Measurements from ENCODE around the gene FBXW4. TPM values are rescaled to one million over a fixed set of nuclear protein-coding genes. Genes with fewer than 3 reads are reported as not detected.
"Not testable (repeated sequence)": the region's sequence is repeated elsewhere in the genome, so short reads cannot be mapped to it uniquely, and the experiment has no call there.

FBXW4 gene
- total RNA-seq, 1 donor from 2014 or later, result 36.0 TPM

GRCh38 chr10:101646364-101646763, 48.6 kb downstream of the FBXW4 start:
- Mint-ChIP-seq H3K9me3 (ENCODE audit: unreplicated experiment) (no peaks in the 10 kb centered on the region), H3K27ac (ENCODE audit: unreplicated experiment) (no peak overlapping the region), H3K36me3 (ENCODE audit: low read depth, unreplicated experiment) (peaks cover 35% of the 10 kb centered on the region), H3K4me1 (ENCODE audit: unreplicated experiment) (peaks cover 25% of the 10 kb centered on the region), H3K4me3 (ENCODE audit: unreplicated experiment) (no peak overlapping the region), H3K27me3 (ENCODE audit: unreplicated experiment) (no peaks in the 10 kb centered on the region)
- no peak for TF ChIP-seq CTCF (IDR thresholded peaks at IDR 0.05; ENCODE audit: unreplicated experiment)
- DNase-seq (ENCODE audit: low spot score), result no peak

- Mint-ChIP-seq H3K4me3 (ENCODE audit: unreplicated experiment) (no peak overlapping the region), H3K27ac (ENCODE audit: unreplicated experiment) (no peak overlapping the region), H3K4me1 (ENCODE audit: unreplicated experiment) (peaks cover 25% of the 10 kb centered on the region), H3K9me3 (ENCODE audit: unreplicated experiment) (no peaks in the 10 kb centered on the region), H3K27me3 (ENCODE audit: unreplicated experiment) (no peaks in the 10 kb centered on the region), H3K36me3 (ENCODE audit: low read depth, unreplicated experiment) (peaks cover 36% of the 10 kb centered on the region)
- no peak for DNase-seq (ENCODE audit: low spot score)
- no peak for TF ChIP-seq CTCF (IDR thresholded peaks at IDR 0.05; ENCODE audit: unreplicated experiment)
Observed at GRCh38 chr10:101645659-101646058, 49.3 kb downstream of the FBXW4 start.

GRCh38 chr10:101644002-101644401, 51.0 kb downstream of the FBXW4 start:
- no peaks in the 10 kb centered on the region for H3K9me3 Mint-ChIP-seq (ENCODE audit: unreplicated experiment)
- H3K36me3 Mint-ChIP-seq (ENCODE audit: low read depth, unreplicated experiment), result peaks cover 37% of the 10 kb centered on the region
- no peak for DNase-seq (ENCODE audit: low spot score)
- H3K27ac Mint-ChIP-seq (ENCODE audit: unreplicated experiment), result no peak overlapping the region
- H3K4me3 Mint-ChIP-seq (ENCODE audit: unreplicated experiment), result no peak overlapping the region
- peaks cover 25% of the 10 kb centered on the region for H3K4me1 Mint-ChIP-seq (ENCODE audit: unreplicated experiment)
- no peak for TF ChIP-seq CTCF (IDR thresholded peaks at IDR 0.05; ENCODE audit: unreplicated experiment)
- no peaks in the 10 kb centered on the region for H3K27me3 Mint-ChIP-seq (ENCODE audit: unreplicated experiment)

- DNase-seq (ENCODE audit: low spot score), result no peak
- TF ChIP-seq CTCF (IDR thresholded peaks at IDR 0.05; ENCODE audit: unreplicated experiment), result no peak
- Mint-ChIP-seq H3K4me3 (ENCODE audit: unreplicated experiment) (no peak overlapping the region), H3K27ac (ENCODE audit: unreplicated experiment) (no peak overlapping the region), H3K9me3 (ENCODE audit: unreplicated experiment) (no peaks in the 10 kb centered on the region), H3K36me3 (ENCODE audit: low read depth, unreplicated experiment) (peaks cover 34% of the 10 kb centered on the region), H3K27me3 (ENCODE audit: unreplicated experiment) (no peaks in the 10 kb centered on the region), H3K4me1 (ENCODE audit: unreplicated experiment) (peaks cover 25% of the 10 kb centered on the region)
Observed at GRCh38 chr10:101643546-101643945, 51.4 kb downstream of the FBXW4 start.

- H3K27ac Mint-ChIP-seq (ENCODE audit: unreplicated experiment), result no peak overlapping the region
- TF ChIP-seq CTCF (IDR thresholded peaks at IDR 0.05; ENCODE audit: unreplicated experiment), result no peak
- no peaks in the 10 kb centered on the region for H3K9me3 Mint-ChIP-seq (ENCODE audit: unreplicated experiment)
- H3K4me1 Mint-ChIP-seq (ENCODE audit: unreplicated experiment), result peaks cover 15% of the 10 kb centered on the region
- peaks cover 25% of the 10 kb centered on the region for H3K36me3 Mint-ChIP-seq (ENCODE audit: low read depth, unreplicated experiment)
- no peak for DNase-seq (ENCODE audit: low spot score)
- H3K27me3 Mint-ChIP-seq (ENCODE audit: unreplicated experiment), result no peaks in the 10 kb centered on the region
- H3K4me3 Mint-ChIP-seq (ENCODE audit: unreplicated experiment), result no peak overlapping the region
Observed at GRCh38 chr10:101639141-101639900, 55.6 kb downstream of the FBXW4 start.

- H3K9me3 Mint-ChIP-seq (ENCODE audit: unreplicated experiment); H3K4me1 Mint-ChIP-seq (ENCODE audit: unreplicated experiment); H3K27ac Mint-ChIP-seq (ENCODE audit: unreplicated experiment); H3K27me3 Mint-ChIP-seq (ENCODE audit: unreplicated experiment); DNase-seq (ENCODE audit: low spot score); H3K4me3 Mint-ChIP-seq (ENCODE audit: unreplicated experiment): not testable (repeated sequence)
- H3K36me3 Mint-ChIP-seq (ENCODE audit: low read depth, unreplicated experiment), result peaks cover 13% of the 10 kb centered on the region
Observed at GRCh38 chr10:101633510-101633909, 61.5 kb downstream of the FBXW4 start.

Data from endothelial cell (in vitro differentiated cells).